LNCaP clone FGC (cell line): ENCODE measurements around the gene SLC4A8.

Source experiments
- DNase-seq: peaks from one replicate; pipeline ENCODE4 v3.0.0-alpha.2; 2011; ENCODE audit warnings: low read depth
- H3K4me3 ChIP-seq: 2 replicates; pipeline ENCODE4 v1.5.1; 2011; ENCODE audit warnings: mild to moderate bottlenecking, low read depth, low read length, control low read depth
- TF ChIP-seq, protein P1 (sequence below): IDR thresholded peaks from 2 replicates; pipeline ENCODE4 v1.5.1; 2012; ENCODE audit warnings: mild to moderate bottlenecking; ENCODE audit not compliant: control insufficient read depth, insufficient read depth; ENCODE audit errors: extremely low read depth

Gene SLC4A8

DNA sequence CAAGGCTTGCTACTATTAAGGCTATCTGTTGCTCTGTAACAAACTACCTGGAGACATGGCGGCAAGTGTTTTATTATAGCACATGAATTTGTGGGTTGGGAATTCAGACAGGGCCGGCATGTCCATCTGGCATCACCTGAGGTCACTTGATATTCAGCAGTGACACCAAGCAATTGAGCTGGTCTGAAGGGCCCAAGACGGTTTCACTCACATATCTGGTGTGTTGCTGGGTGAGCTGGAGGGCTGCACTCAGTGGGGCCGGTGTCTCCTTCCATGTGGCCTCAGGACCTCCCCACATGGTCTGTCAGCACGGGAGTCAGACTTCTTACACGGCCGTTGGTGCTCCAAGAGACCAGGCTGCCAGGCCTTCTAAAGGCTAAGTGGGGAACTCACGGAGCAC, 114.0 kb downstream of the SLC4A8 start:
- no peak overlapping the region for H3K4me3 ChIP-seq
- no peak for DNase-seq
- TF ChIP-seq, protein P1, sequence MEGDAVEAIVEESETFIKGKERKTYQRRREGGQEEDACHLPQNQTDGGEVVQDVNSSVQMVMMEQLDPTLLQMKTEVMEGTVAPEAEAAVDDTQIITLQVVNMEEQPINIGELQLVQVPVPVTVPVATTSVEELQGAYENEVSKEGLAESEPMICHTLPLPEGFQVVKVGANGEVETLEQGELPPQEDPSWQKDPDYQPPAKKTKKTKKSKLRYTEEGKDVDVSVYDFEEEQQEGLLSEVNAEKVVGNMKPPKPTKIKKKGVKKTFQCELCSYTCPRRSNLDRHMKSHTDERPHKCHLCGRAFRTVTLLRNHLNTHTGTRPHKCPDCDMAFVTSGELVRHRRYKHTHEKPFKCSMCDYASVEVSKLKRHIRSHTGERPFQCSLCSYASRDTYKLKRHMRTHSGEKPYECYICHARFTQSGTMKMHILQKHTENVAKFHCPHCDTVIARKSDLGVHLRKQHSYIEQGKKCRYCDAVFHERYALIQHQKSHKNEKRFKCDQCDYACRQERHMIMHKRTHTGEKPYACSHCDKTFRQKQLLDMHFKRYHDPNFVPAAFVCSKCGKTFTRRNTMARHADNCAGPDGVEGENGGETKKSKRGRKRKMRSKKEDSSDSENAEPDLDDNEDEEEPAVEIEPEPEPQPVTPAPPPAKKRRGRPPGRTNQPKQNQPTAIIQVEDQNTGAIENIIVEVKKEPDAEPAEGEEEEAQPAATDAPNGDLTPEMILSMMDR, result no peak

DNA sequence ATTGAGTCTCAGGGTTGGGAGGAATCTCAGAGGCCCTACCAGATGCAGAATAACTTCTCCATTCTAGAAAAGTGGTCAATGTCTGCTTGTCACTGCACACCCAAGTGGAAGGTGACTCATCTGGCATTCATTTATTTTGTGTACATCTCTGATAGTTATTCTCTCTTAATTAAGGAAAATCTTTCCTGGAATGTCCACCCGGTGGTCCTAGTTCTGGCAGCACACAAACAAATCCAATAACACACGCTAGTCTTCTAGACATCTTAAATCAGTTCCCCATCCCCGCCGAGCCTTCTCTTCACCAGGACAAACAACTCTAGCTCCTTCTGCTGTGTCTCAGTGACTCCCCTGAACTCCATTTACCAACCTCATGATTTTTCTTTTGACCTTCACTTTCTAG, 116.4 kb downstream of the SLC4A8 start:
- TF ChIP-seq, protein P1, result no peak
- H3K4me3 ChIP-seq, result no peak overlapping the region
- no peak for DNase-seq

DNA sequence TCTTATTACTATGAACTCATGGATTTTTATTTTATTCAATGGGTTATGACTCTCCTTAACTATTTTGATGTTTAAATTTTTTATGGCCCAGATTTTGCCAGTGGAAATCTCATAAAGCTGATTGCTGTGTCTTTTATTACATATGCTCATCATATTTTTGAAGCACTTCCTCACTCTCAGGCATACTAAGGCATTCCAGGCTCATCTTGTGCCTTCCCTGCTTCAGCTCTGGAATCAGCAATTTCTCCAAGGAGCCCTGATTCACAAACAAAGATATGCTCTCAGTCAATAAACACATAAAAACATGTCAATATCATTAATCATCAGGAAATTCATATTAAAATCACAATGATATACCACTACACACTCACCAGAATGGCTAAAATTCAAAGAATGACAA, 121.5 kb downstream of the SLC4A8 start:
- no peak overlapping the region for H3K4me3 ChIP-seq
- TF ChIP-seq, protein P1, result no peak
- no peak for DNase-seq

DNA sequence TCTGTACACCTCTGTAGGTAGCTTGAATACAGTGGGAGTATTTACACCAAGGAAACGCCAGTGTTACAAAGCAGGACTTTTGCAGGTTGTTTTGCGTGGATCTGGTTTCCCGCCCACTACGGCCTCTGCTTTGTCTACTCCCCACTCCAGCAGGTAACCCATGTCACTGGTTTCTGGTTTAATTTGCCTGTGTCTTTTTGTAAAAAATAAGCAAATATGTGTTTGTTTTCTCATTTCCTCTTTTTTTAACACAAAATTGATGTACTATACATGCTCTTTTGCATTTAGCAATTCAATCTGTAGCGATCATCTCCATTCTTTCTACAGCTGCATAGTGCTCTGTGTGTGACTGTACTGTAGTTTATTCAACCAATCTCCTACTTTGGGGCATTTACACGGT, 123.0 kb downstream of the SLC4A8 start:
- TF ChIP-seq, protein P1, result no peak
- no peak for DNase-seq
- no peak overlapping the region for H3K4me3 ChIP-seq

DNA sequence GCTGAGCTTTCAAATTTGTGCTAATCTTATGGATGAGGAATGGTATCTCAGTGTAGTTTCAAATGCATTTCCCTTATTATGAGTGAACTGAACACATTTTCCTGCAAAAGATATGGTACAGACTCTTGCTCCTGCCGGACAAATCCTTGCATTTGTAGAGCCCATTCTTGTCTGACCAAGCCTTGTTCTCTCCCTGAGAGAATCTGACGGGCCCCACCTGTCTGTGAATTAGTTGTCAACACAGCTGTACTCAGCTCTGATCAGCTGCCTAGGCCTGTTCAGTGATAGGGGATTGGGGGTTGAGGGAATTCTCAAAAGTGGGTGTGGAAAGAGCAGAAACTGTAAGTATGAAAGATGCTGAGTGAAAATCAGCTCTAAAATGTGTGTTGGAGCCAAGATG, 123.6 kb downstream of the SLC4A8 start:
- TF ChIP-seq, protein P1, result no peak
- no peak overlapping the region for H3K4me3 ChIP-seq
- DNase-seq, result no peak

DNA sequence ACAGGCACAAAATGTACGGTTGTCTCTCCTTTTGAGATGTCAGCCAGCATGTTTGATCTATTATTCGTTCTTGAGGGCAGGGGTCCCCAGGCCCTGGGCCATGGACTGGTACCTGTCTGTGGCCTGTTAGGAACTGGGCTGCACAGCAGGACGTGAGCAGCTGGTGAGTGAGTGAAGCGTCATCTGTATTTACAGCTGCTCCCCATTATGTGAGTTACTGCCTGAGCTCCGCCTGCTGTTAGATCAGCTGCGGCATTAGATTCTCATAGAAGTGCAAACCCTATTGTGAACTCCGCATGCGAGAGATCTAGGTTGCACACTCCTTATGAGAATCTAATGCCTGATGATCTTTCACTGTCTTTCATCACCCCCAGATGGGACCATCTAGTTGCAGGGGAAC, 125.0 kb downstream of the SLC4A8 start:
- H3K4me3 ChIP-seq, result no peak overlapping the region
- DNase-seq, result no peak
- TF ChIP-seq, protein P1, result no peak
